HG03432 (cell line): Measurements from ENCODE around the gene GOLGA6D.
"Not testable (repeated sequence)": the region's sequence is repeated elsewhere in the genome, so short reads cannot be mapped to it uniquely, and the experiment has no call there.

Source experiments
- ATAC-seq: cut with Tn5 transposase; IDR thresholded peaks from one replicate; pipeline ENCODE4 v1.9.1; 2021; ENCODE audit warnings: mild to moderate bottlenecking, moderate library complexity; ENCODE audit not compliant: unreplicated experiment

GOLGA6D gene

DNA sequence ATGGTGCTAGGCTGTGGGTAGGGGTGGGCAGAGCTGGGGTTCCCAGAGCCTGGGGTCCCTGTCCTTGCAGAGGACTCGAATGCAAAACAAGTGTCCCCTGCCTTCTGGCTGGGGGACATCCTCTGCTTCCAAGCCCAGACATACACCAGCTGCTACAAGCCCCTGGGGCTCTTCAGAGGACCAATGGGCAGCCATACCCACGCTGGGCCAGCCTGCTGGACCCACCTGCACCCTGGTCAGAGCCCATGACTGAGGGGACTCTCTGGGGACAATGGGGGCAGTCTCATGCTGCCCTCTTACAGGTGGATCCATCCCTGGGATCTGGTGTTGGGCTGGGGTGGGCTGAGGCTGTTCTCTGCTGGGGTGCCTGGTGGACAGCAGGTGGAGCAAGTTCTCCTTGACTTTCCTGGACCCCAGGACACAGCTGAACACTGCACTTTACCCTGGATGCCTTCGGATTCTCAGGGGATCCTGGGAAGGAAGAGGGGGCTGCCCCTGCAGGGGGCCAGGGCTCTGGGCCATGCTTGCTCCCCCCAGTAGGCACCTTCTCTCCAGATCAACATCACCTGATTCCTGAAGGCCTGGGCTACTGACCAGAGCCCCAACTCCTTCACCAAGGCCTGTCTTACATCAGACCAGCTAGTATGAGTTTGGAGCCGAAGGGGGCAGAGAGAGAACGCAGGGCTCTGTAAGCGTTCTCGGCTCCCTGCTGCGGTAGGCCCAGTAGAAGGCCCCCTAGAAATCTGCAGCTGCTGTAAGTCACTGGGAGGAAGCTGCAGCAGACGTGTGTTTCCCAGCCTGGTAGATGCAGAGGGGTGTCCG, 46.1 kb downstream of the GOLGA6D start:
- ATAC-seq, result no peak

DNA sequence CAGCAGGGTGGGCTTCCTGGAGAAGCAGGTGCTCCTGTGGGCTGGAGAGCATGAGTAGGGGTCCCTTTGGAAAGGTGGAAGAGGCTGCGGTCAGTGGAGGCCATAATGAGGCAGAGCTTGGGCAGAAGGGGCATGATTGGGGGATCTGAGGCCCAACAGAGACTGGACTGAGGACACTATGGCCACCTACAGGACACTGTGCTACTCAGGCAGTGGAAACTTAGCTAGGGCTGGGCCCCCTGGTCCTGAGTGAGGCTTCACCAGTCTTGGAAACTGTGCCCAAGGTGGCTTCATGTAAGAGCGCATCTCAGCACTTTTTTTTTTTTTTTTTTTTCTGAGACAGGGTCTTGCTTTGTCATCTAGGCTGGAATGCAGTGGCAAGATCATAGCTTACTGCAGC, 46.9 kb downstream of the GOLGA6D start:
- no peak for ATAC-seq

DNA sequence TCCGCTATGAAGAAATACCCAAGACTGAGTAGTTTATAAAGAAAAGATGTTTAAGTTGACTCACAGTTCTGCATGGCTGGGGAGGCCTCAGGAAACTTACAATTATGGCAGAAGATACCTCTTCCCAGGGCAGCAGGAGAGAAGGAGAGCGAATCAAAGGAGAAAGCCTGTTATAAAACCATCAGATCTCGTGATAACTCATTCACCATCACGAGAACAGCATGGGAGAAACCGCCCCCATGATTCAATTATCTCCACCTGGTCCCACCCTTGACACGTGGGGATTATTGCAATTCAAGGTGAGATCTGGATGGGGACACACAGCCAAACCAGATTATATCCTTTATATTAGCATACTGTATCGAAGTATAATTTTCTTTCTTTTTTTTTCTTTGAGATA, 49.5 kb downstream of the GOLGA6D start:
- ATAC-seq, result not testable (repeated sequence)

DNA sequence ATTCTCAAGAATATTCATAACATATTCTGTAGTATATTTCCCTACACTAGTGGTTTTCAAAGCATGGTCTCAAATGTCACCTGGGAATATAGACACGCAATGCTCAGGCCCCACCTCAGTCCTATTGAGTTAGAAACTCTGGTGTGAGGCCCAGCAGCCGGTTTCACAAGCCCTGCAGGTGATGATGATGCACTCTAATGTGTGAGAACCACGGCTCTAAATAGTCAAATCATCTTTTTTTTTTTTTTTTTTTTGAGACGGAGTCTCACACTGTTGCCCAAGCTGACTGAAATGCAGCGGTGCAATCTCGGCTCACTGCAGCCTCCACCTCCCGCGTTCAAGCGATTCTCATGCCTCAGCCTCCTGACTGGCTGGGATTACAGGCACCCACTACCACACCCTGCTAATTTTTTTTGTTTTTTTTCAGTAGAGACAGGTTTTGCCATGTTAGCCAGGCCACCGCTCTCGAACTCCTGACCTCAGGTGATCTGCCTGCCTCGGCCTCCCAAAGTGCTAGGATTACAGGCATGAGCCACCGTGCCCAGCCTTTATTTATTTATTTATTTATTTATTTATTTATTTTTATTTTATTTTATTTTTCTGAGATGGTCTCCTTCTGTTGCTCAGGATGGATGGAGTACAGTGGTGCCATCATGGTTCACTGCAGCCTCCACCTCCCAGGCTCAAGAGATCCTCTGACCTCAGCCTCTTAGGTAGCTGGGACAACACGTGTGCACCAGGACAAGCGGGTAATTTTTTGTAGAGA, 51.2 kb downstream of the GOLGA6D start:
- ATAC-seq, result not testable (repeated sequence)

DNA sequence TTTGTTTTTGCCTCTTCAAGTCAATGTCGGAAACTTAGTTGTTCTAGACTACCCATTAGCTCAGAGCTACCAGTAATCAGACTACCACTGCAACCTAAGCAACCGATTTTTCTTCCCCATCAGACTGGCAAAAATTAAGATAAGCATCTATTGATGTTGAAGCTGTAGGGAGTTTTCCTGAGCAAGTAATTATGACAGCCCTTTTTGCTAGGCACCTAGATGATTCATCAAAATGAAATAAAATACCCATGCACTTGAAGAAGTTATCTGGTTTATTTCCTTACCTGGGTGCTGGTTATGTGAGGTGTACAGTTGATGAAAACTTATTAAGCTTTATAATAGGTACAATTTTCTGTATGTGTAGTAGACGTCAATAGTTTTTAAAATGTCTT, 52.7 kb downstream of the GOLGA6D start:
- ATAC-seq, result no peak

DNA sequence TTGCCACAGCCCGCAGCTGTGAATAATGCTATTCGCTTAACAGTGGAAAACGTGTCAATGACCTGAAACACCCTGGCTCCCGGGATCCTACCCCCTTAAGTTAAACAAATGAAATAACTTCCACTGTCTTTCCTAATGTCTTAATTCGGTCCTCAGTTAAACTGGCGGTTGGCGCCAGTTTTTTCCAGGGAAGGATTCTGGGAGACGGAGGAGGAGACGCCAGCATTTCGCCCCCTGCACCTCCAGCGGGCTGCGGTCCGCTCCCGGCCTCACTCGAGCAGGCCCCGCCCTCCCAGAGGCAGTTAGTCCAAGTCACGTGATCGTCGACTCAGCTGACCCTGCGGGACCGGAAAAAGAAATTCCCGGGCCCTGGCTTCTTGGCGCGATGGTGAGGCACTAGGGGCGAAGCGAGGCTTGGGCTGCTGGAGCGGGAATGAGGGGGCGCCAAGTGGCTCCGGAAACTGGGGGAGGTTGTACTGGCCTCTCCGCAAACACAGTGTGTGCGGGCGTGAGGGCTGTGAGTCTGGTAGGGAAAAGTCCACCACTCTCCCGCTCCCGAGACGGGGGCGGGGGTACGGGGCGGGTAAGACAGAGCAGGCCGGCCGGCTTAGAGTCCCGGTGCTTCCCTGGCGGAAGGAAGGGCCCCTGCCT, 53.2 kb downstream of the GOLGA6D start, which contains the start of gene COMMD4:
Gene COMMD4 (plus strand): TSS at position 359 of the 651 bp plus-strand sequence. CDS start 27 bp downstream, at position 386.
- ATAC-seq, result peak; percentile 67

DNA sequence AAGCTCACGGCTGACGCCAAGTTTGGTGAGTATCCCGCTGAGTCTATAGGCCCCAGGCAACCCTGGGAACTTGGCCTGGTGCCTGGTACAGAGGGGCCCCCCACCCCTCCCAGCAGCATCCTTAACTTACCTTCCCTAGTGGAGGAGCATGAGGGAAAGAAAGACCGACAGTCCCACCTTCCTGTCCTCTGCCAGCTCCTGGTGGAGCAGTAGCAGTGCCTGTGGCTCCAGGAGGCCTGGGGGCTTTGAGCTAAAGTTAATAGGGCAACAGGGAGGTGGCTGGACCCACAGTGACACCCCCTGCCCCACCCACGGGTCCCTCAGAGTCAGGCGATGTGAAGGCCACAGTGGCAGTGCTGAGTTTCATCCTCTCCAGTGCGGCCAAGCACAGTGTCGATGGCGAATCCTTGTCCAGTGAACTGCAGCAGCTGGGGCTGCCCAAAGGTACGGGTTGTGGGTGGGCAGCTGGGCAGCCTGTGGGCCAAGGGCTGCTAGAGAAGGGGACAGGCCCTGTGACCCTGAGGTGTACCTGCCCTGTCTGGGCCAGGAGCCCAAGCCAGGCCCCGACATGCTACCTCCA, 56.1 kb downstream of the GOLGA6D start:
- ATAC-seq, result no peak

DNA sequence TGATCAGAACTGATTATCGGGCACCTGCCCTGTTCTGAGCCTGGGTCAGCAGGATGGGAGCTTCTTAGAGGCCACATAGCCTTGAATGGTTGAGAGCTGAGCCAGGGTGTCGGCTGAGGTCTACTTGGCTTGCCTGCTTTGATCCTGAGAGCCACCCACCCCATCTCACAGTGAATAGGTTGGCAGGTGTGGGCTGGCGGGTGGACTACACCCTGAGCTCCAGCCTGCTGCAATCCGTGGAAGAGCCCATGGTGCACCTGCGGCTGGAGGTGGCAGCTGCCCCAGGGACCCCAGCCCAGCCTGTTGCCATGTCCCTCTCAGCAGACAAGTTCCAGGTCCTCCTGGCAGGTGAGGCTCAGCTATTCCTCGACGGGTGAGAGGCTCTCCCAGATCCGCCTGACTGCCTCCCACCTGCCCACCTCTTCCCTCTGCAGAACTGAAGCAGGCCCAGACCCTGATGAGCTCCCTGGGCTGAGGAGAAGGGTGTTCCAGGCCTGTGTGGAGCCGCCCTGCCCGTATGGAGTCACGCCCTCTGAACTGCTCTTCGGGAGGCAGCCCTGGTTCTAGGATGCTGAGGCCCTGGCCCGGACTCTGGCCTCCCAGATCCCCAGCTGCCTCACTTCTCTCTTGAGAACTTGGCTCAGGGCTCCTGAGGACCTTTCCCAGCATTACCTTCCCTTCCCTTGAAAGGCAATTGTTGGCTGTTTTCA, 57.1 kb downstream of the GOLGA6D start:
- no peak for ATAC-seq

DNA sequence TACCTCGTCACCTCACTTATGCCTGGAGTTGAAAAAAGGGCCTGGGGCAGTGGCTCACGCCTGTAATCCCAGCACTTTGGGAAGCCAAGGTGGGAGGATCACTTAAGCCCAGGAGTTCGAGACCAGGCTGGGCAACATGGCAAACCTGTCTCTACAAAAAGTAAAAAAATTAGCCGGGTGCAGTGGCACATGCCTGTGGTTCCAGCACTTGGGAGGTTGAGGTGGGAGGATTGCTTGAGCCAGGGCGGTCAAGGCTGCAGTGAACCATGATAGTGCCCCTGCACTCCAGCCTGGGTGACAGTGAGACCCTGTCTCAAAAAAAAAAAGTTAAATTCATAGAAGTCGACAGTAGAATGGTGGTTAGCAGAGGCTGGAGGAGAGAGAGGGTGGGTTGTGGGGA, 59.6 kb downstream of the GOLGA6D start:
- ATAC-seq, result no peak

DNA sequence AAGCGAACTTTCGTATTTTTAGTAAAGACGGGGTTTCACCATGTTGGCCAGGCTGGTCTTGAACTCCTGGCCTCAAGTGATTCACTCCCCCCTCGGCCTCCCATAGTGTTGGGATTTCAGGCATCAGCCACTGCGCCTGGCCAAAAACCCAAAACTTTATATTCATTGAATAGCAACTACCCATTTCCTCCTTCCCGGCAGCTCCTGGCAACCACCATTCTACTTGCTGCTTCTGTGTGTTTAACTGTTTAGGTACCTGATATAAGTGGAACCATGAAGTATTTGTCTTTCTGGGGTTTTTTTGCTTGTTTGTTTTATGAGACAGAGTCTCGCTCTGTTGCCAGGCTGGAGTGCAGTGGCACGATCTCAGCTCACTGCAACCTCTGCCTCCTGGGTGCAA, 61.3 kb downstream of the GOLGA6D start:
- not testable (repeated sequence) for ATAC-seq
